Tibial nerve (tissue), 4 donors: ENCODE results near the gene SHROOM2.

Source experiments
- CTCF ChIP-seq, 5 experiments: fragments of 200-600 bp in 3 of 5; fragments of 450-650 bp in 2 of 5; sonication (generic) in 3 of 5; IDR thresholded peaks; one replicate each; pipeline ENCODE4 v1.5.1; 2016 to 2019; ENCODE audit warnings: antibody characterized with exemption in 5 of 5, mild to moderate bottlenecking in 3 of 5, moderate library complexity in 2 of 5
- EP300 ChIP-seq, 2 donors: sonication (generic); formaldehyde crosslinking; IDR thresholded peaks; one replicate each; pipeline ENCODE4 v1.6.1; 2017; ENCODE audit warnings: antibody characterized with exemption in 2 of 2, mild to moderate bottlenecking in 1 of 2
- POLR2A ChIP-seq, 2 donors: fragments of 450-650 bp; IDR thresholded peaks; one replicate each; pipeline ENCODE4 v1.6.1; 2017; ENCODE audit warnings: antibody characterized with exemption in 2 of 2, mild to moderate bottlenecking in 2 of 2, moderate library complexity in 2 of 2

- TF ChIP-seq CTCF (IDR thresholded peaks at IDR 0.05) (no peak), POLR2A (IDR thresholded peaks at IDR 0.05) (no peak), EP300 (IDR thresholded peaks at IDR 0.05) (no peak)
Measured at GRCh38 chrX:9865804-9866472, 79.7 kb downstream of the SHROOM2 start.
